Stimulated activated memory B cell treated with anti-CD40 and anti-IgM and Interleukin-4, amounts not matched to agents 10 μg/mL and 1 μg/mL and 100 μg/mL, for 72 hours (primary cell): ENCODE data around the gene XRCC2.
"Not testable (repeated sequence)": the region's sequence is repeated elsewhere in the genome, so short reads cannot be mapped to it uniquely, and the experiment has no call there.

Experiments
- ATAC-seq: fragments of 150-1000 bp; cut with Tn5 transposase; 2 replicates; pipeline ENCODE4 v1.10.0; 2021
- H3K27ac Mint-ChIP-seq: one replicate; pipeline ENCODE4 v1.8.0; 2022; ENCODE audit warnings: mild to moderate bottlenecking, mixed read lengths
- H3K27me3 Mint-ChIP-seq: one replicate; pipeline ENCODE4 v1.8.0; 2022; ENCODE audit warnings: mixed read lengths
- H3K36me3 Mint-ChIP-seq: one replicate; pipeline ENCODE4 v1.8.0; 2022; ENCODE audit warnings: mixed read lengths
- H3K4me1 Mint-ChIP-seq: one replicate; pipeline ENCODE4 v1.8.0; 2022; ENCODE audit warnings: mixed read lengths
- H3K4me3 Mint-ChIP-seq: one replicate; pipeline ENCODE4 v1.8.0; 2022; ENCODE audit warnings: mild to moderate bottlenecking, moderate library complexity, mixed read lengths
- H3K9me3 Mint-ChIP-seq: one replicate; pipeline ENCODE4 v1.8.0; 2022; ENCODE audit warnings: mixed read lengths

XRCC2 gene

DNA sequence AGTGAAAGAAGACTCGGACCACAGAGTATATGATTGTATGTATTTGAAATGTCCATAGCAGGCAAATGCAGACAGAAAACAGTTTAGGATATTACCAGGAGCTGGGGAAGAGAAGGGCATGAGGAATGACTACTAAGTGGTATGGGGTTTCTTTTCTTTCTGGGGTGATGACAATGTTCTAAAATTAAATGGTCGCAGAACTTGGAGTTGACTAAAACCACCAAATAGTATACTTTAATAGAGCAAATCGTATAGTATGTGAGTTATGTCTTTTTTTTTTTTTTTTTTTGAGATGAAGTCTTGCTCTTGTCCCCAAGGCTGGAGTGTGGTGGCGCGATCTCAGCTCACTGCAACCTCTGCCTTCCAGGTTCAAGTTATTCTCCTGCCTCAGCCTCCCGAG is 34.6 kb downstream of the XRCC2 start:
- Mint-ChIP-seq H3K27ac (no peak overlapping the region), H3K27me3 (no peaks in the 10 kb centered on the region)
- ATAC-seq: no peak

DNA sequence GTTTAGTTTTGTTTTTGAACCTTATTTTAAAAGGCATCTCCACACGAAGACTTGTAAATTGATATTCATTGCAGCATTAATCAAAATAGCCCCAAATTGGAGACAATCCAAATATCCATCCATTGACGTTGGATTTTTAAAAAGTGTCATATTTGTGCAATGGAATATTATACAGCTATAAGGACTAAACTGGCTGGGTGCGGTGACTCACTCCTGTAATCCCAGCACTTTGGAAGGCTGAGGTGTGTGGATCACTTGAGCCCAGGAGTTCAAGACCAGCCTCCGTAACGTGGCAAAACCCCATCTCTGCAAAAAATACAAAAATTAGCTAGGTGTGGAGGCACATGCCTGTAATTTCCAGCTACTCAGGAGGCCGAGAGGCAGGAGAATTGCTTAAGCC is 35.1 kb downstream of the XRCC2 start:
- H3K27ac Mint-ChIP-seq: no peak overlapping the region
- no peaks in the 10 kb centered on the region for H3K36me3 Mint-ChIP-seq
- no peak for ATAC-seq
- no peak overlapping the region for H3K4me3 Mint-ChIP-seq
- H3K27me3 Mint-ChIP-seq: no peaks in the 10 kb centered on the region
- H3K4me1 Mint-ChIP-seq: no peaks in the 10 kb centered on the region
- H3K9me3 Mint-ChIP-seq: no peaks in the 10 kb centered on the region

More for the DNA sequence above, 34.6 kb downstream of the XRCC2 start:
- Mint-ChIP-seq H3K4me3 (no peak overlapping the region), H3K9me3 (no peaks in the 10 kb centered on the region), H3K36me3 (no peaks in the 10 kb centered on the region), H3K4me1 (no peaks in the 10 kb centered on the region)

DNA sequence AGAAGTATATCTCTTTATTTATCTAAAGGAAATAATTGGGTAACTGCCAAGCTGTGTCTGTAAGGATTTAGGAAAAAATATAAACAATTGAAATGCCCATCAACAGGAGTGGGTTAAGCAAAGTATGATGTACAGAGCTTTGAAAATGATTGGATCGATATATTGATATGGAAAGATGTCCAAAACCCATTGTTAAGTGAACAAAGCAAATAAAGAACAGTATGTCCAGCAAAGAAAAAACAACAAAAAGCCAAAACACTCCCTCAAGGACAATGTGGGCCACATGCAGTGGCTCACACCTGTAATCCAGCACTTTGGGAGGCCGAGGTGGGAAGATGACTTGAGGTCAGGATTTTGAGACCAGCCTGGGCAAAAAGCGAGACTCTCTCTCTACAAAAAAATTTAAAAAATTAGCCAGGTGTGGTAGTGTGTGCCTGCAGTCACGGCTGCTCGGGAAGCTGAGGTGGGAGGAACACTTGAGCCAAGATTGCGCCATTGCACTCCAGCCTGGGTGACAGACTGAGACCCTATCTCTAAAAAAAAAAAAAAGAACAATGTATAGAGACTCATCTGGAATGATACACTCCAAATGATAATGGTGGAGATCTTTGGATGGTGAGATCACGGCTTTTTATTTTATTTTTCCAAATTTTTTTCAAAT is 37.9 kb downstream of the XRCC2 start:
- ATAC-seq: no peak
- peaks cover 18% of the 10 kb centered on the region for H3K27me3 Mint-ChIP-seq
- no peak overlapping the region for H3K27ac Mint-ChIP-seq
- no peaks in the 10 kb centered on the region for H3K36me3 Mint-ChIP-seq
- no peaks in the 10 kb centered on the region for H3K9me3 Mint-ChIP-seq
- H3K4me3 Mint-ChIP-seq: no peak overlapping the region
- peaks cover 9% of the 10 kb centered on the region for H3K4me1 Mint-ChIP-seq

DNA sequence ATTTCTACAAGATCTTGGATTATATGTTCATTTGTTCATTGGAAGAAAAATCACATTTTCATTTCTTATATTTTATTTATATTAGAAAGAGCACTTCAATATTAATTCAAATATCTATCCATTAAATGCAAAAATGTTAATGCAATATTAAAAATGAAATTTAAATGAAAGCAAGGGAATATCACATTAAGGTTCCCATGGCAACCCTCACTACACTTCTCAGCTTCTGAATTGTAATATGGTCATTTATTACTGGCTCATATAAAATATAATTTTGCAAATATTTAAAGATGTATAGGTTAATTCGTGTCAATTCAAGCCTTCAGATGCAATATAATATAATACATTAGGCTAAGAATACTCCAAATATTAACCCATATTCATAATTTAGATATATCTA is 38.8 kb downstream of the XRCC2 start:
- peaks cover 12% of the 10 kb centered on the region for H3K4me1 Mint-ChIP-seq
- no peak overlapping the region for H3K4me3 Mint-ChIP-seq
- no peak overlapping the region for H3K27ac Mint-ChIP-seq
- H3K36me3 Mint-ChIP-seq: no peaks in the 10 kb centered on the region
- peaks cover 20% of the 10 kb centered on the region for H3K27me3 Mint-ChIP-seq
- no peak for ATAC-seq
- H3K9me3 Mint-ChIP-seq: no peaks in the 10 kb centered on the region

- no peak overlapping the region for H3K4me3 Mint-ChIP-seq
- peaks cover 20% of the 10 kb centered on the region for H3K27me3 Mint-ChIP-seq
- peaks cover 12% of the 10 kb centered on the region for H3K4me1 Mint-ChIP-seq
- no peaks in the 10 kb centered on the region for H3K36me3 Mint-ChIP-seq
- no peak overlapping the region for H3K27ac Mint-ChIP-seq
- no peak for ATAC-seq
- H3K9me3 Mint-ChIP-seq: no peaks in the 10 kb centered on the region
Measured at GRCh38 chr7:152636441-152636840, 39.5 kb downstream of the XRCC2 start.

- no peak overlapping the region for H3K27ac Mint-ChIP-seq
- peaks cover 32% of the 10 kb centered on the region for H3K27me3 Mint-ChIP-seq
- H3K36me3 Mint-ChIP-seq: no peaks in the 10 kb centered on the region
- no peaks in the 10 kb centered on the region for H3K9me3 Mint-ChIP-seq
- peaks cover 12% of the 10 kb centered on the region for H3K4me1 Mint-ChIP-seq
- no peak for ATAC-seq
- H3K4me3 Mint-ChIP-seq: no peak overlapping the region
Measured at GRCh38 chr7:152633504-152633903, 42.4 kb downstream of the XRCC2 start.

DNA sequence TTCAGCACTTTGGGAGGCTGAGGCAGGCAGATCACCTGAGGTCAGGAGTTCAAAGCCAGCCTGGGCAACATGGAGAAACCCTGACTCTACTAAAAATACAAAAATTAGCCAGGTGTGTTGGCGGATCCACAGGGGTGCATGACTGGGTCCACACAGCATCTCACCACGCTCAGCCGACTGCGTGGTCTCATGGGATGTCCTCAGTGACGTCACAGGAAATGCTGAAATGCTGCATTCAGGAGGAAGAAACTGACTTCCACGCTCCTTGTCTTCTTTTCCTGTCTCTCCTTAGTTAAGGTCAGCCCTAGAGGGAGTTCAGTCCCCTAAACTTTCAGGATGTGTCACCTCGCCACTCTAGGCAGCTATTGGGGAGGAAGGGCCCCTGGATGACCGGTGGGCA is 42.9 kb downstream of the XRCC2 start:
- ATAC-seq: no peak
- peaks cover 12% of the 10 kb centered on the region for H3K4me1 Mint-ChIP-seq
- no peak overlapping the region for H3K27ac Mint-ChIP-seq
- H3K36me3 Mint-ChIP-seq: no peaks in the 10 kb centered on the region
- H3K4me3 Mint-ChIP-seq: no peak overlapping the region
- H3K27me3 Mint-ChIP-seq: peaks cover 32% of the 10 kb centered on the region
- H3K9me3 Mint-ChIP-seq: no peaks in the 10 kb centered on the region

GRCh38 chr7:152628772-152629171 is 47.2 kb downstream of the XRCC2 start:
- H3K27me3 Mint-ChIP-seq: peaks cover 21% of the 10 kb centered on the region
- H3K4me3 Mint-ChIP-seq, H3K4me1 Mint-ChIP-seq, ATAC-seq, H3K36me3 Mint-ChIP-seq, H3K27ac Mint-ChIP-seq, H3K9me3 Mint-ChIP-seq: not testable (repeated sequence)

GRCh38 chr7:152624228-152624627 is 51.7 kb downstream of the XRCC2 start:
- peaks cover 10% of the 10 kb centered on the region for H3K27me3 Mint-ChIP-seq
- H3K36me3 Mint-ChIP-seq: no peaks in the 10 kb centered on the region
- no peak overlapping the region for H3K27ac Mint-ChIP-seq
- ATAC-seq: no peak
- H3K4me3 Mint-ChIP-seq: no peak overlapping the region
- no peaks in the 10 kb centered on the region for H3K9me3 Mint-ChIP-seq
- no peaks in the 10 kb centered on the region for H3K4me1 Mint-ChIP-seq

DNA sequence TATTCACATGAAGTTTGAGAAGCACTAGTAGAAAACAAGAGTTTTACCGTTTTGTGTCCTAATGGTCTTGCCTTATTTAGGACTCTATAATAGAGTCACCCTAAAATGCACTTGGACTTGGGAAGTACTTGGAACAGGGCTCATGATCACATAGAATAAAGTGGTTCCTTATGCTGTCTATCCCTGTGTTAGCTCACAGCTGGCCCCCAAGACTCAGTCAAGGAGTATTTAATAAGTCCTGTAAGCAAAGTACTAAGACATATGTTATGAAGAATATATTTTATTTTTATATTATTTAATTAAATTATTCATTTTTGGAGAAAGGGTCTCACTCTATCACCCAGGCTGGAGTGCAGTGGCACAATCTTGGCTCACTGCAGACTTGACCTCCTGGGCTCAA is 54.5 kb downstream of the XRCC2 start:
- Mint-ChIP-seq H3K27me3 (peaks cover 9% of the 10 kb centered on the region), H3K27ac (no peak overlapping the region), H3K9me3 (no peaks in the 10 kb centered on the region), H3K4me3 (no peak overlapping the region), H3K36me3 (no peaks in the 10 kb centered on the region), H3K4me1 (no peaks in the 10 kb centered on the region)
- ATAC-seq: no peak

DNA sequence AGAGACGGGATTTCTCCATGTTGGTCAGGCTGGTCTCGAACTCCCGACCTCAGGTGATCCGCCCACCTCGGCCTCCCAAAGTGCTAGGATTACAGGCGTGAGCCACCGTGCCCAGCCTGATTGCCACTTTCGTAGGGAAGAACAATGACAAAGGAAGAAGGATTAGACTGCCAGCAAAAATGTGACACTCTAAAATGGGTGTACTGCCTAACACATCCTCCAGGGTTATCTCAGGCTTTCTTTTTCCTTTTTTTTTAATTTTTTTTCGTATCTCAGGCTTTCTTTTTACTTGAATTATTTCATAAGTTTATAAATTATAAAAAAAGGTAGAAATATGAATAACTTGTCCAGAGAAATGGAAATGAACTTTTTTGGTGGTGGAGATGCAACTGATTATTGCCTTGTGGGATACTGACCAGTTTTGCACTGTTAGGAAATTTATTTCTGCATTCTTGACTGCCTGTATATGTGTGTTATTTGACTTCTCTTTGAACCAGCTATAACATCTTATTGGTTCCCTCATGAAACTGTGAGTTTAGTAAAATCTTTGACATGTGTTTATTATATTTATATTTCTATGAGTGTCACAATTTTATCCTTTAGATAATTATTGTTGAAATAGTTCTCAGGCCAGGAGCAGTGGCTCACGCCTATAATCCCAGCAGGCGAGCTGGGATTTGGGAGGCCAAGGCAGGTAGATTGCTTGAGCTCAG is 56.8 kb downstream of the XRCC2 start:
- H3K9me3 Mint-ChIP-seq: no peaks in the 10 kb centered on the region
- no peaks in the 10 kb centered on the region for H3K4me1 Mint-ChIP-seq
- no peak overlapping the region for H3K4me3 Mint-ChIP-seq
- H3K27ac Mint-ChIP-seq: no peak overlapping the region
- no peak for ATAC-seq
- H3K36me3 Mint-ChIP-seq: no peaks in the 10 kb centered on the region
- peaks cover 9% of the 10 kb centered on the region for H3K27me3 Mint-ChIP-seq

- H3K27me3 Mint-ChIP-seq: peaks cover 9% of the 10 kb centered on the region
Measured at GRCh38 chr7:152618427-152618826, 57.5 kb downstream of the XRCC2 start.

DNA sequence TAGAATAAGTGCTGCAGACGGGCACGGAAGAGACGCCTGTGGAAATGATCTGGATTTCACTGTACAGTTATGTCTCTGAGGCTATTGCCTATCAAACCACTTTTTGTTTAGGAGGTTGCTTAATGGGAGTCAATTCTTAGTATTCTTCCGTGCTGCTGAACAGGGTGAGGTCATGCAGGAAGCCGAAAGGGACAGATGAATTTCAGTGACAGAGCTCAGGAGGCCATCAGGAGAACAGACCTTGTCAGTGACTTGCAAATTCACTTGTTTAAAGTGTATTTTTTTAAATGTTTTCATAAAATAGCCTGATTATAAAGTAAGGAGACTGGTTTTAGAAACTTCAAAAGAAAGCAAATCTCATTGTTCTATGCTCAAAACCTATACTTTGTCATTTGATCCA is 58.9 kb downstream of the XRCC2 start:
- no peak overlapping the region for H3K4me3 Mint-ChIP-seq
- no peaks in the 10 kb centered on the region for H3K36me3 Mint-ChIP-seq
- H3K27ac Mint-ChIP-seq: no peak overlapping the region

More at GRCh38 chr7:152618427-152618826, 57.5 kb downstream of the XRCC2 start:
- ATAC-seq: no peak
- H3K4me1 Mint-ChIP-seq: no peaks in the 10 kb centered on the region
- no peaks in the 10 kb centered on the region for H3K9me3 Mint-ChIP-seq
- H3K4me3 Mint-ChIP-seq: no peak overlapping the region
- H3K36me3 Mint-ChIP-seq: no peaks in the 10 kb centered on the region
- H3K27ac Mint-ChIP-seq: no peak overlapping the region

DNA sequence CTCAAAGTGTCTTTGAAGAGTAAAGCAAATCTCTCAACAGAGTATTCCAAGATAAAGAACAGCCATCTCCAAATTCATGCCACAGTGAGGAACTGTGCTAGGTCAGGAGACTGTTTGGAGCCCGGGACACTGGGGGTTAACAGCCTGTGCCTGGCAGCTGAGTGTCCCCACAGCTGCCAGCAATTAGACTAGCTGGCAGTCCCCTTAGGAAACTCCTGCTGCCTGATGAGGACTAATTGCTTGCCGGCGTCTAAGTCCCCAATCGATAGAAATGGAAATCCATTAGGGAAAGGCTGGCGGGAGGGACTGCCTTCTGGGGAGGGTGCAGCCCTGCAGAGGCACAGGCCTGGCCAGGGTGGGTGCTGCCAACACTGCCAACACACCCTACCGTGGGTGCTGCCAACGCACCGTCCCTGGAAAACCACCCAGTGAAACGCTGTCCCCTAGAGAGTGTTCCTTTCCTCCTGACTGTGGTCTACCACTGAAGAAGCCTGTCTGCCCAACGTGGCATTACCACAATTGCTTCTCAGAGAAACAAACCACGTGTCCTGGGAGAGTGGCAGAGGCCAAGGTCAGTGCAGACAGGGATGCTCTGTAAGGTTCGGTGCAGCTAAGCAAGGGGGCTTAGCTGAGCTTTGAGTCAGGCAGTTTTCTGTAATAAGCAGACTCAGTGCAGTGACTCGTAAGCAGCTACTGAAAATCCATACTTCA is 60.8 kb downstream of the XRCC2 start:
- Mint-ChIP-seq H3K9me3 (peaks cover 5% of the 10 kb centered on the region), H3K36me3 (no peaks in the 10 kb centered on the region), H3K4me1 (no peaks in the 10 kb centered on the region), H3K27me3 (peaks cover 3% of the 10 kb centered on the region), H3K4me3 (no peak overlapping the region), H3K27ac (no peak overlapping the region)
- ATAC-seq: peak; percentile 36

More for the DNA sequence above, 58.9 kb downstream of the XRCC2 start:
- peaks cover 9% of the 10 kb centered on the region for H3K27me3 Mint-ChIP-seq
- H3K9me3 Mint-ChIP-seq: peaks cover 4% of the 10 kb centered on the region
- ATAC-seq: no peak
- H3K4me1 Mint-ChIP-seq: no peaks in the 10 kb centered on the region

GRCh38 chr7:152608656-152609055 is 67.3 kb downstream of the XRCC2 start:
- H3K27me3 Mint-ChIP-seq: no peaks in the 10 kb centered on the region
- H3K36me3 Mint-ChIP-seq: no peaks in the 10 kb centered on the region
- peaks cover 5% of the 10 kb centered on the region for H3K9me3 Mint-ChIP-seq
- H3K4me1 Mint-ChIP-seq: peaks cover 5% of the 10 kb centered on the region
- ATAC-seq: no peak
- no peak overlapping the region for H3K27ac Mint-ChIP-seq
- H3K4me3 Mint-ChIP-seq: no peak overlapping the region

- no peaks in the 10 kb centered on the region for H3K36me3 Mint-ChIP-seq
- no peaks in the 10 kb centered on the region for H3K27me3 Mint-ChIP-seq
- ATAC-seq: no peak
- peaks cover 5% of the 10 kb centered on the region for H3K4me1 Mint-ChIP-seq
- H3K27ac Mint-ChIP-seq: no peak overlapping the region
- H3K9me3 Mint-ChIP-seq: peaks cover 5% of the 10 kb centered on the region
- no peak overlapping the region for H3K4me3 Mint-ChIP-seq
Measured at GRCh38 chr7:152608208-152608607, 67.7 kb downstream of the XRCC2 start.
